CD4-positive, alpha-beta T cell treated with Interleukin-10 for 1 hour (primary cell): ENCODE measurements around the gene APOD.

Experiments used
- DNase-seq: peaks from one replicate; pipeline ENCODE4 v3.0.0-alpha.2; 2020

Gene APOD

GRCh38 chr3:195551381-195551978 is 32.3 kb downstream of the APOD start:
- no peak for DNase-seq

GRCh38 chr3:195550723-195551122 is 33.0 kb downstream of the APOD start:
- peak; percentile 40 for DNase-seq

GRCh38 chr3:195549931-195550519 is 33.7 kb downstream of the APOD start:
- peak; percentile 86 for DNase-seq

GRCh38 chr3:195548987-195549386 is 34.8 kb downstream of the APOD start:
- DNase-seq: no peak

- no peak for DNase-seq
Measured at GRCh38 chr3:195548501-195548900, 35.2 kb downstream of the APOD start.

GRCh38 chr3:195548006-195548405 is 35.7 kb downstream of the APOD start:
- no peak for DNase-seq

- DNase-seq: no peak
Measured at GRCh38 chr3:195546130-195546560, 37.6 kb downstream of the APOD start.

- no peak for DNase-seq
Measured at GRCh38 chr3:195544634-195545033, 39.1 kb downstream of the APOD start.

- no peak for DNase-seq
Measured at GRCh38 chr3:195544230-195544536, 39.6 kb downstream of the APOD start.

GRCh38 chr3:195543500-195544229 is 40.1 kb downstream of the APOD start:
- no peak for DNase-seq

- DNase-seq: peak; percentile 90
Measured at GRCh38 chr3:195542698-195543499, 40.8 kb downstream of the APOD start, which contains the start of gene PPP1R2. Gene PPP1R2 (minus strand): TSS chr3:195543325. CDS start chr3:195543025, 300 bp downstream.

- DNase-seq: peak; percentile 40
Measured at GRCh38 chr3:195542316-195542697, 41.4 kb downstream of the APOD start.

- DNase-seq: peak; percentile 35
Measured at GRCh38 chr3:195540511-195540910, 43.2 kb downstream of the APOD start.

- DNase-seq: no peak
Measured at GRCh38 chr3:195540027-195540426, 43.7 kb downstream of the APOD start.

GRCh38 chr3:195539479-195539878 is 44.3 kb downstream of the APOD start:
- no peak for DNase-seq

GRCh38 chr3:195537995-195538394 is 45.7 kb downstream of the APOD start:
- peak; percentile 63 for DNase-seq

GRCh38 chr3:195535293-195535692 is 48.4 kb downstream of the APOD start:
- DNase-seq: no peak

- no peak for DNase-seq
Measured at GRCh38 chr3:195532834-195533233, 50.9 kb downstream of the APOD start.

- DNase-seq: no peak
Measured at GRCh38 chr3:195532345-195532744, 51.4 kb downstream of the APOD start.

- DNase-seq: no peak
Measured at GRCh38 chr3:195531683-195532082, 52.1 kb downstream of the APOD start.

- no peak for DNase-seq
Measured at GRCh38 chr3:195526492-195526891, 57.2 kb downstream of the APOD start.

GRCh38 chr3:195524171-195524896 is 59.4 kb downstream of the APOD start:
- no peak for DNase-seq
